Inflammatory macrophage (primary cell): Measurements from ENCODE around the gene RRM2.

ENCODE experiments used
- DNase-seq, 2 donors: peaks; one replicate each; pipeline ENCODE4 v3.0.0-alpha.2; 2020 to 2022

The RRM2 gene

GRCh38 chr2:10158681-10159080 is 36.1 kb downstream of the RRM2 start:
- DNase-seq, result no peak

GRCh38 chr2:10159086-10159485 is 36.5 kb downstream of the RRM2 start:
- DNase-seq, result no peak

GRCh38 chr2:10159581-10160131 is 37.1 kb downstream of the RRM2 start:
- DNase-seq, result no peak

- DNase-seq, result no peak
Measured at GRCh38 chr2:10160203-10160955, 37.8 kb downstream of the RRM2 start.

- no peak for DNase-seq
Measured at GRCh38 chr2:10161206-10161931, 38.8 kb downstream of the RRM2 start.

- DNase-seq, result no peak
Measured at GRCh38 chr2:10161961-10162441, 39.5 kb downstream of the RRM2 start.

- no peak for DNase-seq
Measured at GRCh38 chr2:10162586-10163497, 40.3 kb downstream of the RRM2 start.

GRCh38 chr2:10163498-10164486 is 41.3 kb downstream of the RRM2 start:
- DNase-seq, result no peak

GRCh38 chr2:10164601-10165000 is 42.1 kb downstream of the RRM2 start:
- DNase-seq, result no peak

- DNase-seq, result no peak
Measured at GRCh38 chr2:10165282-10165681, 42.7 kb downstream of the RRM2 start.

GRCh38 chr2:10165861-10166675 is 43.5 kb downstream of the RRM2 start:
- no peak for DNase-seq

- no peak for DNase-seq
Measured at GRCh38 chr2:10166676-10167292, 44.2 kb downstream of the RRM2 start.

GRCh38 chr2:10167316-10167715 is 44.8 kb downstream of the RRM2 start:
- no peak for DNase-seq

GRCh38 chr2:10168221-10168620 is 45.7 kb downstream of the RRM2 start:
- DNase-seq, result no peak

GRCh38 chr2:10169053-10169578 is 46.6 kb downstream of the RRM2 start:
- DNase-seq, result no peak

- no peak for DNase-seq
Measured at GRCh38 chr2:10169581-10169980, 47.0 kb downstream of the RRM2 start.

GRCh38 chr2:10170256-10170655 is 47.7 kb downstream of the RRM2 start:
- no peak for DNase-seq

GRCh38 chr2:10171006-10171800 is 48.7 kb downstream of the RRM2 start:
- no peak for DNase-seq
